Stimulated activated CD4-positive, alpha-beta T cell treated with anti-CD3 and anti-CD28 coated beads, Interleukin-1b, Interleukin-23, amount 100 ng/mL, for 4 hours (primary cell): ENCODE data around the gene DUSP22.
"Not testable (repeated sequence)": the region's sequence is repeated elsewhere in the genome, so short reads cannot be mapped to it uniquely, and the experiment has no call there.

Source experiments
- DNase-seq, 2 donors: peaks; one replicate each; pipeline ENCODE4 v3.0.0-alpha.2; 2020; ENCODE audit warnings: low read depth in 2 of 2

DUSP22 gene

DNA sequence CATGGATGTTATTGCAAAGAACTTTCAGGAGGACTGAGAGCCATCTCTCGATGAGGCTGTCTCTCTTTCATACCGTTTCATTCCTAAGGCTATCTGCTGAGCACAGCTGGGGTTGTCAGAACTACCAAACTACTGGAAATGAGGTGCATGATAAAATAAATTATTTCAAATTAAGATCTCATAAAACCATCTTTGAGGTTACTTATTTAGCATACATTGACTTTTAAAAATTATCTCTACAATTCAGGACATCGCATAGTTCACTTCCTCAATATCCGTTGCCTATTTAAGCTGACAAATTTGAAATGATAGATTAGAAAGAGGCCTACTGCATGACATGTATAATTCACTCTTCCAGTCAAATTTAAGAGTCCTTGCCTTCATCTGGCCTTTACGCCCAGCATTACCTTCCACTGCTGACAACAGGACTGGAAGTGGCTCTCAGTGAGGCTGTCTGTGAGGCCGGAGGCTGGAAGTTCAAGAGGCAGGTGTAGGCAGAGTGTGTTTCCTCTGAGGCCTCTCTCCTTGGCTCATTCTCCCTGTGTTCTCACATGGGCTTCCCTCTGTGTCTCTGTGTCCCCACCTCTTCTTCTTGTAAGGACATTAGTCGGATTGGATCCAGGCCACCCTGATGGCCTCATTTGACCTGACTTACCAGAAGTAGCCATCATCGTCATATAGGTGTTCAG, 12.8 kb upstream of the DUSP22 start:
- DNase-seq, result no peak

DNA sequence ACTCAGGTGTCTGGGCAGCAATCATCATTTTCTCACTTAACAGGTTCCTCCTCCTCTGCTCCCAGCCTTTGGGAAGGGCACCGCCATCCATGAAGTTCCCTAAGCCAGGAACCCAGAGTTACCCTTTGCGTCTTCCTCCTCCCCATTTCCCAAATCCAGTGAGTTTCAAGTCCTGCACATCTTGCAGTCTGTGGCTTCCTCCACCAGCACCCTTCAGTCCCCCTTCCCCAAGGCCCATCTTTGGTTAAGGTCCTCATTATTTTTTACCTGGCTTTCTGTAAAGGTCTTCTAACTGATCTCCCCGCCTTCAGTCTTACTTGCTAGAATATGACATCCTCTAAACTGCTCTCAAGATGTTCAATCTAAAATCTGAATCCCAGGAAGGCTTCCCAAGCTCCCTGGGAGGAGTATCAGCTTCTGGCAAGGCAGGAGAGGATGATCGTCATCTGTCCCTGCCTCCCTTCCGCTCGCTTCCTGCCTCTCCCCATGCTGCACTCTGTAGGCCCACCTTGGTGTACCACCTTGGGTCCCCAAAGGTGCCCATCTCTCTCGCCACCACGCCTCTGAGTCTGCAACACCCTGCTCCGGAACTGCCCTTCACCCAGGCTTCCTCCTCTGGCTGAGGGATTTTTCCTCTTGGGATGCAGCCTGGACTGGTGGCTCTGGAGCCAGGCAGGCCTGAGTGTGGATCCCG, 11.4 kb upstream of the DUSP22 start:
- no peak for DNase-seq

DNA sequence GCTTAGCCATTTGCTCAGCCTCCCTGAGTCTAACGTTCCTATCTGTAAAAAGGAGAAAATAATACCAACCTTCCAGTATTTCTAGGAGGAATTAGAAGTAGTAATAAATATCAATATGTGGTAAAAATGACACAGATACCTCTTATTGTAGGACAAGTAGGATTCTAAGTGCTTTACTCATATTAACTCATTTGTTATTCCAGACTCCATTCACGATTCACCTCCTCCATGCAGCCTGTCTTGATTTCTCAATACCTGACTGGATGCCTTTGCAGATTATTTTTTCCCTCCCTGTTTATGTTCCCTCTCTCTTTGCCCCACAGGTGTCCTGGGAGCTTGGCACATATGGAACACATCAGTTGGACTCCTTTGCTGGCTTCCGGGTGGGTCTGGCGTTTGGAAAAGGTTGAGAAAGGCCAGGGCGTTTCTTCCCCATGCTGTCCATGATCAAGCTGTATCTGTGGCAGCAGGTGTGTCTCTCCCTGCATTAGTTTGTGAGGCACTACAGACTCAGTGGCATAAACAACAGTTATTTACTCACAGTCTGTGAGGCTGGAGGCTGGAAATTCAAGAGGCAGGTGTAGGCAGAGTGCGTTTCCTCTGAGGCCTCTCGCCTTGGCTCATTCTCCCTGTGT, 10.7 kb upstream of the DUSP22 start:
- DNase-seq, result no peak

DNA sequence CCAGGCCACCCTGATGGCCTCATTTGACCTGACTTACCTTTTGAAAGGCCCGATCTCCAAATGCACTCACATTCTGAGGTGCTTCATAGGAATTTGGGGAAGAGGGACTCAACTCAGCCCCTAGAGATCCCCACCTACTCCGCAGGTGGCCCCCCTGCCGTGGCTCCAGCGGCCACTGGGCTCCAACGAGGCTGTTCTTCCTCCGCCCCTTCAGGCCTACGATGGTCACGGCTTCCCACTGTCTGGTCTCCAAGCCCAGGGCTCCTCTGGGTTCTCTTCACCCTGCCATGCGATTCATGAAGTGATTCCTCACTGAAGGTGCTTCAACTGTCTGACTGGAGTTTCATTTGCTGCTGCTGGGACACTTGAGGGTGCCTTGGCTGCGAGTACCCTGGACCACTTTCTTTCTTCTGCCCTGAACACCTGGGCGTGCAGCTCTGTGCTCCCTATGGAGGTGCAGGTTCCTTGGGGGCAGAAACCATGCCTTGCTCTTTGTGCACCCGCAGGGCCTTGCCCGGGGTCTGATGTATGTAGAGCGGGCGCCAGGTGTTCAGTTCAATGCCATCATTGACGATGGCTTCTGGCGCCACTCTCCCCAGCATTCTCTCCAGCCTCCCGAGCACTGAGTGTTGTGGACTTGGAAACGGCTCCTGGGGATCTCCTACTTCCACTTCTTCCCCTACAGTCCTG, 10.0 kb upstream of the DUSP22 start:
- DNase-seq, result no peak

DNA sequence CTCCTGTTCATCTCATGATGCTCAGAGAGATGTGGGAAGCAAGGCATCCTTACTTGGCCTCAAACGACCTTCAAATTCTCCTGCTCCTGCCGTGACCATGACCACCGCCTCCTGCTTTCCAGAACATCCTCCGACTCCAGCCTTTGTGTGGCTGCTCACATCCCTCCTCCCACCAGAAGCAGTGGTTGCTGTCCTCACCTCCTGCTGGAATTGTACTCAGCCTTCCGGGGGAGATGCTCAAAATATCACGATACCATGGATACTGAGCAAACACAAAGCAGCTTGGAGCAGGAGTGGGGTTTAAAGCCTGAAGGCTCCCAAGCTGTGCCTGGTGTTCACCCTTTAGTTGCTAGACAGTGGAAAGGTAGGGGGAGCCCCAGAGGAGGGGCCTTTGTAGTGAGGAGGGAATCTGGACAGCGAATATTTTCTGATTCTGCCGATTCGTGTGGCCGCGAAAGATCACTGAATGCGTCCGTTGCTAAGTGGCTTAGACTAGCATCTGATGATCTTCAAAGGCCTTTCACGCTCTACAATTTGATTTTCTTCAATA, 9.3 kb upstream of the DUSP22 start:
- DNase-seq, result no peak

DNA sequence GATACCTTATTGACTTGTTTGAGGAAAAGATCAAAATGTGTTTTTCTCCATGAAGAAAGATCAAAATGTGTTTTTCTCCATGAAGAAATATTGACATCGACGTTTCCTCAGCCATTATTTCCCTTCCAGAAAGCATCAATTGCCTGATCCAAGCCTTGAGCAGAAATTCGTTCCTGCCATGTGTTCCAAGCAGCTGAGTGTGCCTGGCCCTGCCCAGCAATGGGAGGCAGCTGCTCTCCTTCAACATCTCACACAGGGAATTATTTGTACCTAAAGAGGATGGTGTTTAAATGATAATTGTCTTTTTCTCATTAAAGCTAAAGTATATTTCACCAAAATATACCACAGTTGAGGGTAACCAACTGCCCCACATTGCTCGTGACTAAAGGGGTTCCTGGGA, 7.8 kb upstream of the DUSP22 start:
- DNase-seq, result no peak

DNA sequence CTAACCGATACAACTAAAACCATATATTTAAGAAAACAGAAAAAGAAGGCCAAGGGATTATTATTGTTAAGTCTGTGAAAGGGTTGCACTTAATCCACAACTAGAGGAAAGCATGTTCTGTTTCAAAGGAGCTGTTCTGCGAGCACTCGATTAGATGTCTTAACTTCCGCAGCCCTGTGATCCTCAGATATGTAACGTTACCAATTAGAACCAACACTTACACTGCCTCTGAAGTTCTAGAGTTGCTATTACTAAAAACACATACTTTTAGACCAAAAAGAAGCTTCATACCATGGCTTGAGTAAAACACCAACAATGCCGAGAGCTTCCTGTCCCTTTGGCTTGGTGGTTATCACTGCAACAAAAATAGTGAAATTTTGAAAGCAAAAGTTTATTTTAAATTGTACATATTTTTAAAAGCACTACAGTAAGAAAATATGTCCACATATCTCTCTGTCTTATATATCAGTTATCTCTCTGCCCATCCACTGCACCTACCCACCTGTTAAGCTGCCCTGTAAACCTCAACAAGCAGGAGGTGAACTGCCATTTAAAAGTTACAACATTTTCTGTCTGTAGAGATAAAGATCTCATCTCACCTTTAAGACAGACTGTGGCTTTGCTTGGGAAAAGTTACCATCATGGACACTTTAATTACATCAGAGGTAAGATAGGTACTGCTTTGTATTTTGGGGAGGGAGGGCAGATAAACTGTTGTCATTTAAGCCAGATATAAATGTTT, 7.1 kb upstream of the DUSP22 start:
- no peak for DNase-seq

DNA sequence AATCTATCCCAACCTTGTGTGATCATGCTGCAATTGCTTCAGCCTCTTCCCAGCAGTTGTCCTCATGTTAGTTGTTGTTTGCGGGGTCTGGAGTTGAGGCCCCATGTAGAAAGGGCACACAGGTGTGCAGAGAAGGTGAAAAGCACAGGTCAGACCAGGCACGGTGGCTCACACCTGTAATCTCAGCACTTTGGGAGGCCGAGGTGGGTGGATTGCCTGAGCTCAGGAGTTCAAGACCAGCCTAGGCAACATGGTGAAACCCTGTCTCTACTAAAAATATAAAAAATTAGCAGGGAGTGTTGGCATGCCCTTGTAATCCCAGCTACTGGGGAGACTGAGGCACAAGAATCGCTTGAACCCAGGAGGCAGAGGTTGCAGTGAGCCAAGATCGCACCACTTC, 6.4 kb upstream of the DUSP22 start:
- DNase-seq, result not testable (repeated sequence)

DNA sequence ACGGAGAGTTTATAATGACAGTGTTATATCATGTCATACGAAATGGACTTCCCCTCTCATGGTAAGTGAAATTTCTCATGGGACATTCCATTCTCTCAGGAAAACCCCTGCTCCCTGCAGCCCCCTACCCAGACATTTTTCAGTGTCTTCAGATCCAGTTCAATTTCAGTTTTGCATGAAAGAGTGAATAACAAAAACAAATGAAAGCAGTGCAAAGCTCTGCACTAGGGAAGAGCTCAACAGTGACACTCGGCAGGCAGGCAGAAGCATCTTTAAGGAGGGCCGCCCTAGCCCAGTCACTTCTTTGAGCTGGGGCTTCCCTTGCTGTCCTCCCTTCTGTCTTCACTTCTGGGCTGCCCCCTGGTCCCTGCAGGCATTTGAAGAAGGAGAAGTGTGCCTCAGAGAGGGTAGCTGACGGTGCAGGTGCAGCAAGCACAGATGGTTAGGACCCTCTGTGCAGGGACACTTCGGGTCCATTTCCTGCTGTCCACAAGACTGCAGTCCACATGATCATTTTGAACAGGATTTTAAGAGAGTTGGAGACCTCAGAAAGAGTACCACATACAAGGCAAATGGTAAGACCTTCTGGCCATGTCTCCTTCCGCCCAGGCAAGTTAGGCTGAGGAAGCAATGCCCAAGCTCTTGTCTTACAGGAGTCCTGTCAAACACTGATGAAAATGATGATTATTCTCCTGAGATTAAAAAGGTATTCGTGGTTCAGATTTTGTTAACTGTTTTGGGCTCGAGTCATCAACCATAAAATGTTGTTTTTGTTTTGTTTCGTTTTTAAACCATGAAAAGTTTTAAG, 5.4 kb upstream of the DUSP22 start:
- no peak for DNase-seq

DNA sequence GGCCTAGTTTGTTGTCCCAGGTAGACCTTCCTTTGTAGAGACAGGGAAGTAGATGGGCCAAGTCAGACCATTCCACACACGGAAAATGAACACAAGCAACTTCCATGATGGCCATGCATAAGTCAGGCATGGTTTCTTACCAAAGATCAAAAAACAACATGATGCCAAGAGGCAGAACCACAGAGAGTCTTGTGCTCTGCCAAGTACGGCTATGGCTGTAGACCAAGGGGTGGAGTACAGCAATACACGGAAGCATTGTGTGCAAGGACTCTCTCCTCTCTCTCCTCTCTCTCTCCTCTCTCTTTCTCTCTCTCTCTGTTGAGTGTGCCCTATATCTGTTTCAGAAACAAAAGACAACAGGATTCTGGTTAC, 4.8 kb upstream of the DUSP22 start:
- DNase-seq, result no peak

DNA sequence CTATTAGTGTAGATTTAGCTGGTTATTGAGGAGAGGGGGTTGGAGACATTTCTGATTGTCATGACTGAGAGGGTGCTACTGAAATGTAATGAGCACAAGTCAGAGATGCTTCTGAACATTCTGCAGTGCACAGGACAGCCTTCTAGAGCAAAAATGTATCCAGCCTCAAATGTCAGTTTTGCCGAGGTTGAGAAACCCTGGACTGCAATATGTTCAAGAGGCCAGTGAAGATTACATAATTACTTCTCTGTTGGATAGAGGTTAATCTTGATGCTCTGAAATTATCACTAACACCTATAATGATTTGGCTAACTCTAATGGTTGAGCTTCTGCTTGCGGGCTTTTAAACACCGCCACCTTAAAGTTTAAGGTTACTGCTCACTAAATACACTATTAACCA, 3.4 kb upstream of the DUSP22 start:
- no peak for DNase-seq

DNA sequence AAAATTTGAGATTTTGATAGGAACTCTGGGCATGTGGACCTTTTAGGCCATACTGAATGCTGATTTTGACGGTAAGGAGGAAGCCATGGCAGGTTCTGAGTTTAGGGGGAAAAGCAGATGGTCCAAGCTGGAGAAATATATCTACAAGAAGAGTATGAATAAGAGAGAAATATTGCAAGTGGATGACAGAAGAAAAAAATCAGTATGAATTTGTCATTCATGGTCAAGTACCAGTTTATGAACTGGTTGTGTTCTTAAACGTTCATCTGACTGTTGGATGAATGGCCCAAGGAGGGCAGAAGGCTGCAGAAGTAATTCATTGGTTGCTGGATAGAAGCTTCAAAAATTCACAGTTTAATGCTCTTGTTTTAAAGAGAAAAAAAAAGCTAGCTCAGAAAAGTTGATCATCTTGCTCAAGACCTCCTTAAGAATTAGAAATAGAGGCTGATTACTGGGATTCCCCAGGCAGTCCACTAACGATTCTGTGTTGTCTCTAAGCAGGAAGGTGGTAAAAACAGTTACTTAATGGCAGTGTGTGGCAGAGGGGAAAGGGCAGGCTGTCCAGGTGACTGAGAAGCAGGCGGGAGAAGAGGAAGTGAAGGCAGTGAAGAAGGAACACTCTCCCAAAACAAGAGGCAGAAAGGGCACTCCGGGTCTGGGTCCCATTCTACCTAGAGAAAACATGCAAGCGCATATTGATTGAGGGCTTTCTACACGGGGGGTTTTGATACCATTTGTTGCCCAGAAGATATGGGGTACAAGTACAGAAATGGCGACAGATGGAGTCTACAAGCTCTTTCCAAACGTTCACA, 2.0 kb upstream of the DUSP22 start:
- no peak for DNase-seq

DNA sequence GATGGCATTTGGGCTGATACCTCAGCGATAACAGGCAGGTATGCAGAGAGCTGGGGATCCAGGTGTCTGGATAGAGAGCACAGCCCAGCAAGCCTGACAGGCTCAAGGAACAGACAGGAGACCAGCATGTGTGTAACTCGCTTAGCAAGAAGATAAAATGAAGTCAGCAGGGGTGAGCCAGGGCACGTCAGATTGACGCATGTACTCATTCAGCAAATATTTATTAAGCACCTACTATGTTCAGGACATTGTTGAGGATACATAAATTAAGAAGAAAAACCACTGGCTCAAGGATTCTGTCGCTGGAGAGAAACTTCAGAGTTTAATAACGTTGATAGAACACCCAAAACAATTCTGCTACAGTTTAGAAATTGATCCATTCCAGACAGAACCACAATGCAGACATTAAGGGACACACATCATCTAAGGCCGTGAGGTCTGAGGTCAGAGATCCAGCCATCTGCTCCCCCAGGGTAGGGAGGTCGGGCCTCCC, 1.0 kb upstream of the DUSP22 start:
- no peak for DNase-seq

DNA sequence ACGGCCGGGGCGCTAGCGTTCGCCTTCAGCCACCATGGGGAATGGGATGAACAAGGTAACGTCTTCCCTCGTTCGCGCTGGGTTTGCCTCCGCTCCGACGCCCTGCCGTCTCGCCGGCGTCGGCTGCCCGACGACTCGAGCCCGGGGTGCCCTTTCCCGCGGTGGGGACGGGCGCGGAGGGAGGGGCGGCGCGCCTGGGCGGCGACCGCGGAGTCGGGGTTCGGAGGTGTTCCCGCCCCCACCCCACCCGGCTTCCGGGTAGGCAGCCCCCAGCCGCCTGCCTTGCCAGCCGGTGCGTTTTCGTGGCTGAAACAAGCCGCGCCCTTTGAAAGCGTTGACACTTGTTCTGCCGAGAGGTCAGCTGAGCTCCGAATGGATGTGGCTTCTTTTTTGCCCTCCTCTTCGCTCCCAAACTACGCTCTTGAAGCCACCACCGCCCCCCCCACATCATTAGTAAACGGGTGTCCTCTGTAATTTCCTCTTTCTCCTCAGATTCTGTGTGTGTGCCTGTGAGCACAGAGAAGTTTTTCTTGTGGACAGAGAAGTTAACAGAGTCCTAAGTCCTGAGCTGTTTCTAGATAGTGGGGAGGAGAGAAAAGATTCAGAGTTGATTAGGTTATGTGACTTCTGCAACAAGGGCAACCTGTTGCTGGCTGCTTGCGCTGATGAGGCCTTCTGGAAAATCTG, 362 bp downstream of the DUSP22 start:
- peak; percentile 63 to 74 for DNase-seq

DNA sequence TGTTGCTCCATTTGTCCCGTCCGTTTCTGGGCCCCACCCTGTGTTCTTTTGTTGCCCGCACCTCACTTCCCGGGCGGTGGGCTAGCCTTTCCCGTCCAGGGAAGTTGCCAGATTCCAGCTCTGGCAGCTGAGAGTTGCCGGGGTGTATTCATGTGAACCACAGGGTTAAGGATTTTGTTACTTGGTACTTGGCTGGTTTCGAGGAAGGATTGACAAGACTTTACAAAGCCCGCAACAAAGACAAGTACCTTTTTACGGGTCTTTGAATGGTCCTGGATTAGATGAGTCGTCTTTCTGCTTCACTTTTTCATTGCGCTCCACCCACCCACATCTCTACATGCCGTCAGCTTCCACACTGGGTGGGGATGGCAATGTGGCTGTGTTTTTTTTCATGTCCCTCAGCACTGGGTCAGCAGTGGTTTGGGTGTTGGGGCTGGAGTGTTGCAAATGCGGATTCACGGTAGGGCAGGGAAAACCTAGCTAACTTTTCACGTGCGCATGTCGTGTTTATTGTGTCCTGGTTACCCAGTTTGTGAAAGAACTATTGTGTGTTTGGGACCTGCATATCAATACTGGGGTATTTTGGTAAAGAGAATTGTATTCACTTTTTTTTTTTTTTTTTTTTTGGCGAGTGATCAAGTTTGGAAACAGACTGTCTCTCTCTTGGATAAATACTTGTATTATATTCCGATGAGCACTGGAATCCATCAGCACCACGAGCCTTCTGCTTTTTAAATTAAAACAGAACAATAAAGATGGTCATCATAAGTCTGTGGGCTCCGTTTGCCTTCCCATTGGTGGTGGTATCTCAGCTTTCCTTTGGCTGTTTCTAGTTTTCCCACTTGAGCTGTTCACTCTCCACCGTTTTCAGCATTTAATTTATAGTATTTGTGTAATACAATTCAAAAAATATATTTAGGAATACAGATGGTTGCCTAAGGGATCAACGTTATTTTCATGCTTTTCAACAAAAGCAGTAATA, 1.2 kb downstream of the DUSP22 start:
- peak; percentile 17 to 30 for DNase-seq

DNA sequence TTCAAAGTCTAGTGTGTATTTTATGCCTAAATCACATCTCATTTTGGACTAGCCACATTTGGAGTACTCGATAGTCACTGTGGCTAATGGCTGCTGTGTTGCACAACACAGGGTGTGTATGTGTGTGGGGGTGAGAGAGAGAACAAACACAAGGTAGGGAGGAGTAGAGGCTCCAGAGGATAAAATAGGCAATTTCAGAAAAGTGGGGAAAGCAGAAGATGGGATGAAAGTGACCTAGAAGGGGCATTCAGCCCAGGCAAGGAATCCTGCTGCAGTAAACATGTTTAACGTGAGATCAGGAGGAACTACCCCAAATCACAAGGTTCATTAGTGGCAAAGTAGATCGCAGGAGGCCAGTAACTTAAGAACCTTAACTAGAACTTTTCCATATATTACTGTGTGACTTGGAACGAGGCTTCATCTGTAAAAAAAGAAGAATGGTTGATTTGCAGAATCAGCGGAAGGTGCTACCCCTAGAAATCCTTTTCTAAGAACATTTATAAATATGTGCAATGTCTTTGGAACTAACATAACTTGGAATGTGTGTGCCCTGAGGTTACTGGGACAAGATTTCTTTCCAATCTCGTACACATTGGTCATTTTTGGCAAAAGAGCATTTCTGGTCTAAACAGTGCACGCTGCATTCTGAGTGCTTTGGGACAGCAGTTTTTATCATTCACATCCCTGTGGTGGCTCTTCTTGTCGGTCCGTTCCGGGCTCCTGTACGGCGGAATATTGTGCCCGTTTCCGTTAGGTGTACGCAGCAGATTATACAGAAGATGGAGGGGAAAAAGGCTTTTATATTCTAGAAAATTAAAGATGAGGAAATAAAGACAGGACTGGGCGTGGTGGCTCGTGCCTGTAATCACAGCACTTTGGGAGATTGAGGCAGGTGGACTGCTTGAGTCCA, 2.6 kb downstream of the DUSP22 start:
- DNase-seq, result no peak
